Ascending aorta (tissue), 2 donors: ENCODE measurements around the gene RHOB. TPM values are rescaled to one million over a fixed set of nuclear protein-coding genes. Genes with fewer than 3 reads are reported as not detected.
A peak's percentile ranks its signal among the peaks of the same experiment; 100 is the strongest.

Experiments
- DNase-seq, 2 donors: peaks; one replicate each; pipeline ENCODE4 v3.0.0-alpha.2; 2019; ENCODE audit warnings: low spot score in 2 of 2
- H3K27ac ChIP-seq, 2 donors: fragments of 200-600 bp; sonication (generic); one replicate each; pipeline ENCODE4 v1.5.1; 2016 to 2017; ENCODE audit warnings: mild to moderate bottlenecking in 1 of 2
- H3K27me3 ChIP-seq: fragments of 200-600 bp; sonication (generic); one replicate; pipeline ENCODE4 v1.5.1; 2017
- H3K36me3 ChIP-seq, 2 donors: fragments of 200-600 bp; sonication (generic); one replicate each; pipeline ENCODE4 v1.5.1; 2016
- H3K4me1 ChIP-seq, 2 donors: fragments of 200-600 bp; sonication (generic); one replicate each; pipeline ENCODE4 v1.5.1; 2016 to 2017; ENCODE audit warnings: mild to moderate bottlenecking in 1 of 2
- H3K4me3 ChIP-seq, 2 donors: fragments of 200-600 bp; sonication (generic); one replicate each; pipeline ENCODE4 v1.5.1; 2016 to 2017; ENCODE audit warnings: mild to moderate bottlenecking in 1 of 2
- H3K9me3 ChIP-seq, 2 donors: fragments of 200-600 bp; sonication (generic); one replicate each; pipeline ENCODE4 v1.5.1; 2016
- CTCF ChIP-seq, 3 experiments: fragments of 200-600 bp in 2 of 3; fragments of 450-650 bp in 1 of 3; sonication (generic) in 2 of 3; IDR thresholded peaks; one replicate each; pipeline ENCODE4 v1.5.1; 2016 to 2019; ENCODE audit warnings: antibody characterized with exemption in 3 of 3, mild to moderate bottlenecking in 1 of 3, moderate library complexity in 1 of 3
- intact Hi-C: fragments of 100-400 bp; cut with DNase I; formaldehyde crosslinking; loops from one replicate; pipeline ENCODE4 v1.15.1; 2023
- total RNA-seq: library from RNA; depleted of rRNA; stranded (reverse); fragments of >200 nt; gene quantifications from one replicate; pipeline ENCODE4 v1.1.0, GENCODE V29; 2016

RHOB gene
- total RNA-seq, 1 donor from 2014 or later = 3,143 TPM

- H3K4me3 ChIP-seq = no peak overlapping the region
- intact Hi-C loops = no loop called here
- no peak overlapping the region for H3K27ac ChIP-seq
- no peak for DNase-seq
- H3K9me3 ChIP-seq = no peaks in the 10 kb centered on the region
- TF ChIP-seq CTCF (IDR thresholded peaks at IDR 0.05) = no peak
- H3K36me3 ChIP-seq = no peaks in the 10 kb centered on the region
- no peaks in the 10 kb centered on the region for H3K27me3 ChIP-seq
- H3K4me1 ChIP-seq = peaks cover 9 to 26% of the 10 kb centered on the region in 2 donors
These were observed 39.7 kb downstream of the RHOB start for GRCh38 chr2:20486571-20486970.

- Histone ChIP-seq H3K27ac (no peak overlapping the region), H3K4me1 (peaks cover 9 to 26% of the 10 kb centered on the region in 2 donors), H3K4me3 (no peak overlapping the region), H3K27me3 (no peaks in the 10 kb centered on the region), H3K36me3 (no peaks in the 10 kb centered on the region), H3K9me3 (no peaks in the 10 kb centered on the region)
- no peak for TF ChIP-seq CTCF (IDR thresholded peaks at IDR 0.05)
- intact Hi-C loops = no loop called here
- DNase-seq = no peak
These were observed 40.1 kb downstream of the RHOB start for GRCh38 chr2:20487030-20487391.

GRCh38 chr2:20487392-20488174 is 40.7 kb downstream of the RHOB start:
- no peak overlapping the region for H3K4me3 ChIP-seq
- no peaks in the 10 kb centered on the region for H3K36me3 ChIP-seq
- DNase-seq = no peak
- intact Hi-C loops = no loop called here
- H3K4me1 ChIP-seq = peaks cover 9 to 26% of the 10 kb centered on the region in 2 donors
- H3K27me3 ChIP-seq = no peaks in the 10 kb centered on the region
- H3K9me3 ChIP-seq = no peaks in the 10 kb centered on the region
- no peak for TF ChIP-seq CTCF (IDR thresholded peaks at IDR 0.05)
- H3K27ac ChIP-seq = no peak overlapping the region

GRCh38 chr2:20488201-20488641 is 41.3 kb downstream of the RHOB start:
- no peak for DNase-seq
- H3K9me3 ChIP-seq = no peaks in the 10 kb centered on the region
- no peaks in the 10 kb centered on the region for H3K36me3 ChIP-seq
- peaks cover 6 to 22% of the 10 kb centered on the region in 2 donors for H3K4me1 ChIP-seq
- intact Hi-C loops = no loop called here
- no peaks in the 10 kb centered on the region for H3K27me3 ChIP-seq
- no peak for TF ChIP-seq CTCF (IDR thresholded peaks at IDR 0.05)
- peak overlapping the region; percentile 1 to 38 for H3K27ac ChIP-seq
- H3K4me3 ChIP-seq = no peak overlapping the region

GRCh38 chr2:20488782-20489181 is 41.9 kb downstream of the RHOB start:
- Histone ChIP-seq H3K27ac (peak overlapping the region; percentile 1 to 38), H3K27me3 (no peaks in the 10 kb centered on the region), H3K4me3 (no peak overlapping the region), H3K36me3 (no peaks in the 10 kb centered on the region), H3K9me3 (no peaks in the 10 kb centered on the region), H3K4me1 (peaks cover 2 to 16% of the 10 kb centered on the region in 2 donors)
- no peak for DNase-seq
- intact Hi-C loops = no loop called here
- TF ChIP-seq CTCF (IDR thresholded peaks at IDR 0.05) = no peak
